RCC 7860 (cell line): ENCODE results near the gene STMND1.
"Not testable (repeated sequence)": the region's sequence is repeated elsewhere in the genome, so short reads cannot be mapped to it uniquely, and the experiment has no call there.

Experiments
- DNase-seq: peaks from one replicate; pipeline ENCODE4 v3.0.0-alpha.2; 2015; ENCODE audit warnings: low spot score
- FAIRE-seq: peaks from 2 replicates; lab custom pipeline; 2012; peaks lifted over from hg19 to GRCh38; lab: Jason Lieb, UNC

STMND1 gene

GRCh38 chr6:17101422-17102257 lies at the start of gene STMND1:
Gene STMND1 (plus strand): TSS chr6:17102050. CDS start chr6:17102258, 208 bp downstream.
- DNase-seq (no peak), FAIRE-seq (no peak)

- DNase-seq (no peak), FAIRE-seq (no peak)
Measured at GRCh38 chr6:17054647-17055046, 47.2 kb upstream of the STMND1 start.

- DNase-seq = no peak
- no peak for FAIRE-seq
Measured at GRCh38 chr6:17057322-17057721, 44.5 kb upstream of the STMND1 start.

- DNase-seq = no peak
- FAIRE-seq = no peak
Measured at GRCh38 chr6:17058550-17058949, 43.3 kb upstream of the STMND1 start.

- FAIRE-seq (no peak), DNase-seq (no peak)
Measured at GRCh38 chr6:17059022-17059421, 42.8 kb upstream of the STMND1 start.

GRCh38 chr6:17059850-17060249 lies 42.0 kb upstream of the STMND1 start:
- no peak for DNase-seq
- FAIRE-seq = no peak

GRCh38 chr6:17061097-17061496 lies 40.8 kb upstream of the STMND1 start:
- DNase-seq (no peak), FAIRE-seq (no peak)

- DNase-seq (no peak), FAIRE-seq (no peak)
Measured at GRCh38 chr6:17062871-17063440, 38.9 kb upstream of the STMND1 start.

GRCh38 chr6:17064975-17065374 lies 36.9 kb upstream of the STMND1 start:
- no peak for FAIRE-seq
- DNase-seq = no peak

GRCh38 chr6:17066610-17067009 lies 35.2 kb upstream of the STMND1 start:
- FAIRE-seq (no peak), DNase-seq (no peak)

GRCh38 chr6:17068972-17069371 lies 32.9 kb upstream of the STMND1 start:
- DNase-seq, FAIRE-seq: not testable (repeated sequence)

- not testable (repeated sequence) for FAIRE-seq, DNase-seq
Measured at GRCh38 chr6:17070400-17070799, 31.4 kb upstream of the STMND1 start.

GRCh38 chr6:17073596-17073995 lies 28.3 kb upstream of the STMND1 start:
- DNase-seq, FAIRE-seq: not testable (repeated sequence)

- FAIRE-seq (no peak), DNase-seq (no peak)
Measured at GRCh38 chr6:17081273-17081672, 20.6 kb upstream of the STMND1 start.

GRCh38 chr6:17081860-17082508 lies 19.9 kb upstream of the STMND1 start:
- DNase-seq (no peak), FAIRE-seq (no peak)

- FAIRE-seq (no peak), DNase-seq (no peak)
Measured at GRCh38 chr6:17083397-17083796, 18.5 kb upstream of the STMND1 start.

GRCh38 chr6:17086469-17086868 lies 15.4 kb upstream of the STMND1 start:
- FAIRE-seq (no peak), DNase-seq (peak; percentile 35)

GRCh38 chr6:17088091-17088611 lies 13.7 kb upstream of the STMND1 start:
- DNase-seq (no peak), FAIRE-seq (no peak)

- no peak for FAIRE-seq
- DNase-seq = no peak
Measured at GRCh38 chr6:17091122-17091521, 10.7 kb upstream of the STMND1 start.

GRCh38 chr6:17093686-17094085 lies 8.2 kb upstream of the STMND1 start:
- FAIRE-seq = no peak
- DNase-seq = no peak

- FAIRE-seq = no peak
- no peak for DNase-seq
Measured at GRCh38 chr6:17096096-17096495, 5.8 kb upstream of the STMND1 start.

- no peak for FAIRE-seq
Measured at GRCh38 chr6:17096652-17097051, 5.2 kb upstream of the STMND1 start.

More at GRCh38 chr6:17096652-17097051, 5.2 kb upstream of the STMND1 start:
- DNase-seq = no peak
